ENCODE measurements around the gene IL10. TPM values are rescaled to one million over a fixed set of nuclear protein-coding genes. Genes with fewer than 3 reads are reported as not detected.

Gene IL10
- total RNA-seq, 6 donors from 2014 or later = 0.55 to 5.2 (median 3.3) TPM

DNA sequence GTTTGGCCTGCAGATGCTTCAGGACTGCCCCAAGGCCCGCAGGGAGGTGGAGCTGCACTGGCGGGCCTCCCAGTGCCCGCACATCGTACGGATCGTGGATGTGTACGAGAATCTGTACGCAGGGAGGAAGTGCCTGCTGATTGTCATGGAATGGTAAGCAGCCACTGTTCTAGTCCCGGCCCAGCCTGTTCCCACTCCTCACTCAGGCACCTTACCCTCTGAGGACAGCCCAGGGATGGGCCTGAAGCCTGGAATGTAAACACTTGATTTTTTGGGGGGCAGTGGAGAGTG lies 43.7 kb downstream of the IL10 start:
- Histone ChIP-seq H3K4me1 (peaks cover 29 to 39% (median 30%) of the 10 kb centered on the region in 4 donors), H3K36me3 (peaks cover 29 to 51% (median 45%) of the 10 kb centered on the region in 4 donors), H3K9me3 (no peaks in the 10 kb centered on the region), H3K4me3 (no peak overlapping the region), H3K27ac (no peak overlapping the region), H3K27me3 (no peaks in the 10 kb centered on the region)
- ATAC-seq (ENCODE audit: low FRiP score in 2 of 2) (no peak), DNase-seq (peak in 1 of 2 donors; percentile 50)
- TF ChIP-seq POLR2AphosphoS5 (IDR thresholded peaks at IDR 0.05) (no peak), EP300 (IDR thresholded peaks at IDR 0.05) (no peak)
- 80 to 92% methylated on average over 9 of the region's 9 CpGs for WGBS, 2 donors

DNA sequence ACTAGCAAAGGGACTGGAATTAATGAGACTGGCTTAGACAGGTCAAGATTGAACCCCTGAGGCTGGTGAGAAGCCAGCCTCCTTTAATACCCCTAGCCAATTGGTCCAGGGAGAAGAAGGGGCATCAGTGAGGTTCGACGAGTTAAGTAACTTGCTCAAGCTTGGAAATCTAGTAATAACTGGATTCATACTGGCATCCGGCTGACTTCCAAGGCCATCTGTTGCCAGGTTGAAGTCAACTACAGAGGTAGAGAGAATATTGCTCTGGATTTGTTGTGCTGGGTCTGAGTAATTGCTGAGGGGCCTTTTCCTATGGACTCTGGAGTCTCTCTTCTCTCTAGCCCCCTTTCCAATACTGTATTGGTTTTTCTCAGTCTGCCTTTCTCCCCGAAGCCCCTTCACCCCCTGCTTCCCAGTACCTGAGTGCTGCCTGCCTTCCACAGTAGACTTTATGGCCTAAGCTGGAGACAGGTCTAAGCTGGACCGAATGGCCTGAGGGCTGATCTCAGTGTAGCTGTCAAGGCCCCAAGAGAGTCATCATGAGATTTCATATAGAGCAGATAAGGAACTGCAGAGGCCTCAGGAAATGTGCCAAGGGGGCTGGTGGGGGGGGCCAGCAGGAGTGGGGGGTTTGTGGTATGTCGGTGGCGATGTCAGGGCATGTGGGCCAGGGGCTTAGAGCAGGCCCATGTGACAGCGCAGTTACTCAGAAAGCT lies 44.2 kb downstream of the IL10 start:
- Histone ChIP-seq H3K9me3 (no peaks in the 10 kb centered on the region), H3K36me3 (peaks cover 28 to 46% (median 41%) of the 10 kb centered on the region in 4 donors), H3K4me3 (no peak overlapping the region), H3K27ac (no peak overlapping the region), H3K4me1 (peaks cover 34 to 40% (median 35%) of the 10 kb centered on the region in 4 donors), H3K27me3 (no peaks in the 10 kb centered on the region)
- 74 to 83% methylated on average over 8 of the region's 8 CpGs for WGBS, 2 donors
- DNase-seq = no peak
- TF ChIP-seq EP300 (IDR thresholded peaks at IDR 0.05) (no peak), POLR2AphosphoS5 (IDR thresholded peaks at IDR 0.05) (no peak), POLR2A (IDR thresholded peaks at IDR 0.05) (no peak)
- TF ChIP-seq, protein P1, sequence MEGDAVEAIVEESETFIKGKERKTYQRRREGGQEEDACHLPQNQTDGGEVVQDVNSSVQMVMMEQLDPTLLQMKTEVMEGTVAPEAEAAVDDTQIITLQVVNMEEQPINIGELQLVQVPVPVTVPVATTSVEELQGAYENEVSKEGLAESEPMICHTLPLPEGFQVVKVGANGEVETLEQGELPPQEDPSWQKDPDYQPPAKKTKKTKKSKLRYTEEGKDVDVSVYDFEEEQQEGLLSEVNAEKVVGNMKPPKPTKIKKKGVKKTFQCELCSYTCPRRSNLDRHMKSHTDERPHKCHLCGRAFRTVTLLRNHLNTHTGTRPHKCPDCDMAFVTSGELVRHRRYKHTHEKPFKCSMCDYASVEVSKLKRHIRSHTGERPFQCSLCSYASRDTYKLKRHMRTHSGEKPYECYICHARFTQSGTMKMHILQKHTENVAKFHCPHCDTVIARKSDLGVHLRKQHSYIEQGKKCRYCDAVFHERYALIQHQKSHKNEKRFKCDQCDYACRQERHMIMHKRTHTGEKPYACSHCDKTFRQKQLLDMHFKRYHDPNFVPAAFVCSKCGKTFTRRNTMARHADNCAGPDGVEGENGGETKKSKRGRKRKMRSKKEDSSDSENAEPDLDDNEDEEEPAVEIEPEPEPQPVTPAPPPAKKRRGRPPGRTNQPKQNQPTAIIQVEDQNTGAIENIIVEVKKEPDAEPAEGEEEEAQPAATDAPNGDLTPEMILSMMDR (IDR thresholded peaks at IDR 0.05) = no peak
- ATAC-seq (ENCODE audit: low FRiP score in 2 of 2) = no peak

DNA sequence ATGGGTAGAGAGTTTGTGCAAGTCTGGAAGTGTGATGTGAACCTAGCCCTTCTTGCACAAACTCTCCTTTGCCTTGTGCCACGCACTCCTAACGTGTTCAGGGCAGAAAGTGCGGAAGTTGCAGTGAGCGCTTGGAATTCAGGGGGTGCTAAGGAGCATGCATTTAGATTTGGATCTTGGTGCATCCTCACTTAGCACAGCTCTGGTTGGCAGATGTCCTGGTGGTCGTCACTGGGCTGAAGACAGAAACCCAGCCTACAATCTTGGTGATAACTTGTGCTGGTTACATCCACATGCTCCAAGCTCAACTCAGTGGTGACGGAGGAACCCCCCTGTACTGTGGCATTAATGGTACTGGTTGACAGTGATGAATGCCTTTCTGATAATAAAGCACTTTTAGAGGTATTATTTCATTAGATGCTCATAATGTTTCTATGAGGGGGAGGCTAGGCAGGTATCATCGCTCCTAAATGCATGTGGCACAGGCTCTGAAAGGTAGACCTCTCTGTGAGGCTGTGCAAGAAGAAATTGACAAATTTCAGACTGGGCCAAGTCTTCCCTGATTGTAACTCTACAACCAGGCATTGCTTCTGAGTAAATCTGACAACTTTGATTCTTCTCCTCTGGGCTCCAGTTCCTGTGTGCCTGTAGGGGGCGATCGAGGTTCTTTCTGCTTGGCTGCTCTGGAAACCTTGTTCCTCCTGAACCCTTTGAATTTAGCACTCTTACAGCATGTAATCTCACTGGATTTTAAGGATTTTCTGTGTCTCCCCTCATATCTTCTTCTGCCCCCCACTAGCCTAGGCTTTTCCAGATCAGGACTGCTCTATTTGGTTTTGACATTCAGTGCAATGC lies 47.0 kb downstream of the IL10 start:
- Histone ChIP-seq H3K4me1 (peaks cover 45 to 56% (median 48%) of the 10 kb centered on the region in 4 donors), H3K27me3 (no peaks in the 10 kb centered on the region), H3K36me3 (peaks cover 8 to 18% (median 13%) of the 10 kb centered on the region in 4 donors), H3K4me3 (no peak overlapping the region), H3K27ac (peak overlapping the region in 3 of 4 donors; percentile 45 to 87 (median 80)), H3K9me3 (no peaks in the 10 kb centered on the region)
- ATAC-seq (ENCODE audit: low FRiP score in 2 of 2) (peak in 1 of 2 donors; percentile 53), DNase-seq (no peak)
- TF ChIP-seq POLR2AphosphoS5 (IDR thresholded peaks at IDR 0.05) (no peak), POLR2A (IDR thresholded peaks at IDR 0.05) (no peak), EP300 (IDR thresholded peaks at IDR 0.05) (no peak)
- TF ChIP-seq, protein P1 (IDR thresholded peaks at IDR 0.05) = peak in 5 of 6 experiments; percentile 14 to 45 (median 33)
- WGBS, 2 donors = 70 to 73% methylated on average over 8 to 9 of the region's 9 CpGs

DNA sequence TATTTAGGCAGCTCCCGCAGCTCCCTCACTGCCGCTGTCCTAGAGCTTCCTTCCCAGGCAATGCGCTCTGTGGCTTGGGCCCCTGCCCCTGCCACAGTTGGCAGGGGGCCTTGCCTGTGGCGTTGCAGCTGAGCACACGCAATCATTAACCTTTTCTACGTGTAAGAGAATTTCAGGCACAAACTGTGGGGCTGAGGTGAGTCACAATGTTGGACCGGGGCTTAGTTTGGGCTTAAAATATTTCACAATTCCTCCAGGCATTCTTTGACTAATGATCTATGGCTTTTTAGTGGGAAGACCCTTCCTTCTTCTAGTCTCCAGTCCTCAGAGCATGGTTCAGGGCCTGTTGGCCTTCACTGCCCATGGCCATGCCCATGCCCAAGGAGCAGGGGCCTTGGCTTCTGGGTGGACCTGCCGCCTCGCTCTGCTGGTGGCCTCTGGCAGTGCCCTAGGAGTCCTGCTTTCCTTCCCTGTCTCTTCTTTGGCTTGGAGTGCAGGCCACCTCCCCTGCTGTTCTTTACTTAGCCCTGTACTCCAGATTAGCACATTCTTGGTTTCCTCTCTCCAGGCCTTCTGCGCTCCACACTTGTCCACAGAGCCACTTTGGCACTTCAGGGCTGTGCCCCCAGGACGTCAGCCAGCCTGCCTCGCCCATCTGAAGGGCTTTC lies 48.4 kb downstream of the IL10 start:
- no peaks in the 10 kb centered on the region for H3K9me3 ChIP-seq
- peak; percentile 67 to 87 for ATAC-seq (ENCODE audit: low FRiP score in 2 of 2)
- peak overlapping the region; percentile 72 to 87 (median 79) for H3K27ac ChIP-seq
- peaks cover 0 to 4% (median 0%) of the 10 kb centered on the region in 4 donors for H3K36me3 ChIP-seq
- TF ChIP-seq POLR2AphosphoS5 (IDR thresholded peaks at IDR 0.05) (peak; percentile 4 to 59), EP300 (IDR thresholded peaks at IDR 0.05) (peak in 1 of 4 donors; percentile 73), POLR2A (IDR thresholded peaks at IDR 0.05) (no peak)
- TF ChIP-seq, protein P1 (IDR thresholded peaks at IDR 0.05) = peak in 3 of 6 experiments; percentile 42 to 64 (median 51)
- 49 to 56% methylated on average over 10 to 12 of the region's 12 CpGs for whole genome bisulfite sequencing, 2 donors
- H3K27me3 ChIP-seq = no peaks in the 10 kb centered on the region
- H3K4me1 ChIP-seq = peaks cover 45 to 60% (median 53%) of the 10 kb centered on the region in 4 donors
- peak; percentile 63 to 84 for DNase-seq
- H3K4me3 ChIP-seq = peak overlapping the region in 1 of 4 donors; percentile 6

DNA sequence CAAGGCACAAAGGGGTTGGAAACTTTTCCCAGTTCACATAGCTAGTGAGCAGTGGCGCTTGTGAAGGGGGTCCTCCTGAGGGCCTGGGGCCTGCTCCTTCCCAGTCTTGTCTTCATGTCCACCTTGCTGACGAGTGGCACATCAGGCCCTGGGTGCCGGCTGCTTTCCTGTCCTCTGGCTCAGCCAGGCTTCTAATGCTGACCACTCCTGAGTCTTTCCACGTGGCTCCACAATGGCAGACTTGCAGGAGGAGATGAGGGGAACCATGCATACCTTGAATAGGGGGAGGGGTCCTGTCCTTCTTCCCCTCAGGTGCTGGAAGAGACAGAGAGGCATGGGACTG lies 48.9 kb downstream of the IL10 start:
- peaks cover 45 to 60% (median 53%) of the 10 kb centered on the region in 4 donors for H3K4me1 ChIP-seq
- no peaks in the 10 kb centered on the region for H3K36me3 ChIP-seq
- H3K27me3 ChIP-seq = no peaks in the 10 kb centered on the region
- ATAC-seq (ENCODE audit: low FRiP score in 2 of 2) (no peak), DNase-seq (no peak)
- peak overlapping the region; percentile 72 to 87 (median 79) for H3K27ac ChIP-seq
- peak overlapping the region in 1 of 4 donors; percentile 6 for H3K4me3 ChIP-seq
- TF ChIP-seq POLR2A (IDR thresholded peaks at IDR 0.05) = no peak
- H3K9me3 ChIP-seq = no peaks in the 10 kb centered on the region
- WGBS, 2 donors = 78% methylated on average over 4 of the region's 4 CpGs

Measured in upper lobe of left lung (tissue), 6 donors.